ENCODE measurements around the gene DENND2A. TPM values are rescaled to one million over a fixed set of nuclear protein-coding genes. Genes with fewer than 3 reads are reported as not detected.
A peak's percentile ranks its signal among the peaks of the same experiment; 100 is the strongest.

Gene DENND2A
- total and polyA plus RNA-seq, 2 donors (not counting 1 experiment from before 2014, with no cell fraction given) = 30.6 to 39.0 TPM

DNA sequence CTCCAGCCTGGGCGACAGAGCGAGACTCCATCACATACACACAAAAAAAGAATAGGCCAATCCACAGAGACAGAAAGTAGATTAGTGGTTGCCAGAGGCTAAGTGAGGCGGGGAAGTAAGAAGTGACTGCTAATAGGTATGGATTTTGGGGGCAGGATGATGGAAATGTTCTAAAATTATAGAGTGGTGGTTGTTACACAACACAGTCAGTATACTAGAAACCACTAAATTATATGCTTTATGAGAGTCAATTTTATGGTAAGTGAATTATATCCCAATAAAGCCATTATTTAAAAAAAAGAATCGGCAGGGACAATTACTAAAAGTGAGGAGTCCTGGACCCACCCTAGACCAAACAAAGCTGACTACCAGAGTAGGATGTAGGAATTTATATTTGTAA is 24.3 kb downstream of the DENND2A start:
- Histone ChIP-seq H3K9ac (ENCODE audit: insufficient read depth, low read length) (no peak overlapping the region), H3K79me2 (ENCODE audit: control insufficient read depth, insufficient read depth, low read length) (no peaks in the 10 kb centered on the region), H3K27me3 (ENCODE audit: control insufficient read depth, insufficient read depth, low read length) (no peaks in the 10 kb centered on the region), H3K4me1 (ENCODE audit: control insufficient read depth, extremely low read depth, insufficient read depth, low read length) (peaks cover 3% of the 10 kb centered on the region), H3K27ac (ENCODE audit: insufficient read depth, low read length) (no peak overlapping the region), H3K4me3 (replicated peaks in 1 of 4; ENCODE audit: control extremely low read depth in 1 of 4, insufficient read depth in 1 of 4, low read depth in 3 of 4, low read length in 4 of 4) (no peak overlapping the region), H3K4me2 (ENCODE audit: extremely low read depth, insufficient read depth, low read length) (no peak overlapping the region), H4K20me1 (ENCODE audit: control insufficient read depth, extremely low read depth, insufficient read depth, low read length) (no peaks in the 10 kb centered on the region), H3K9me3 (ENCODE audit: control insufficient read depth, insufficient read depth, low read depth, low read length) (no peaks in the 10 kb centered on the region), H3K36me3 (ENCODE audit: control insufficient read depth, insufficient read depth, low read length) (no peaks in the 10 kb centered on the region), H2AFZ (ENCODE audit: low read length) (no peak overlapping the region)
- no peak for TF ChIP-seq EZH2 (IDR thresholded peaks at IDR 0.05; ENCODE audit: low read length, missing control alignments)
- TF ChIP-seq, protein P1, sequence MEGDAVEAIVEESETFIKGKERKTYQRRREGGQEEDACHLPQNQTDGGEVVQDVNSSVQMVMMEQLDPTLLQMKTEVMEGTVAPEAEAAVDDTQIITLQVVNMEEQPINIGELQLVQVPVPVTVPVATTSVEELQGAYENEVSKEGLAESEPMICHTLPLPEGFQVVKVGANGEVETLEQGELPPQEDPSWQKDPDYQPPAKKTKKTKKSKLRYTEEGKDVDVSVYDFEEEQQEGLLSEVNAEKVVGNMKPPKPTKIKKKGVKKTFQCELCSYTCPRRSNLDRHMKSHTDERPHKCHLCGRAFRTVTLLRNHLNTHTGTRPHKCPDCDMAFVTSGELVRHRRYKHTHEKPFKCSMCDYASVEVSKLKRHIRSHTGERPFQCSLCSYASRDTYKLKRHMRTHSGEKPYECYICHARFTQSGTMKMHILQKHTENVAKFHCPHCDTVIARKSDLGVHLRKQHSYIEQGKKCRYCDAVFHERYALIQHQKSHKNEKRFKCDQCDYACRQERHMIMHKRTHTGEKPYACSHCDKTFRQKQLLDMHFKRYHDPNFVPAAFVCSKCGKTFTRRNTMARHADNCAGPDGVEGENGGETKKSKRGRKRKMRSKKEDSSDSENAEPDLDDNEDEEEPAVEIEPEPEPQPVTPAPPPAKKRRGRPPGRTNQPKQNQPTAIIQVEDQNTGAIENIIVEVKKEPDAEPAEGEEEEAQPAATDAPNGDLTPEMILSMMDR (conservative IDR thresholded peaks at IDR 0.05 in 1 of 2, IDR thresholded peaks at IDR 0.05 in 1 of 2; ENCODE audit: low read depth in 1 of 2, low read length in 2 of 2) = no peak
- no peak for DNase-seq (ENCODE audit: low read depth in 2 of 2)

DNA sequence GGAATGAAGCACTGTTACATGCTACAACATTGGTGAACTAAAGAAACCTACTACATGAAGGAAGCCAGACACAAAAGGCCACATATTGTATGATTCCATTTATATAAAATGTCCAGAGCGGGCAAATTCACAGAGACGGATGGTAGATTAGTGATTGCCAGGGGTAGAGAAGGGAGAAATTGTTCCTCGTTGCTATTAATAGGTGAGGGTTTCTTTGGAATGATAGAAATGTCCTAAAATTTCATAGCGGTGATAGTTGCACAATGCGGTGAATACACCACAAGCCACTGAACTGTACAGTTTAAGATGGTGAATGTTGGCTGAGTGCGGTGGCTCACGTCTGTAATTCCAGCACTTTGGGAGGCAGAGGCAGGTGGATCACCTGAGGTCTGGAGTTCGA is 29.0 kb downstream of the DENND2A start:
- DNase-seq (ENCODE audit: low read depth in 2 of 2) = peak in 1 of 2 donors; percentile 84
- Histone ChIP-seq H3K27ac (ENCODE audit: insufficient read depth, low read length) (no peak overlapping the region), H4K20me1 (ENCODE audit: control insufficient read depth, extremely low read depth, insufficient read depth, low read length) (no peaks in the 10 kb centered on the region), H3K4me3 (replicated peaks in 1 of 4; ENCODE audit: control extremely low read depth in 1 of 4, insufficient read depth in 1 of 4, low read depth in 3 of 4, low read length in 4 of 4) (no peak overlapping the region), H3K4me2 (ENCODE audit: extremely low read depth, insufficient read depth, low read length) (no peak overlapping the region), H3K36me3 (ENCODE audit: control insufficient read depth, insufficient read depth, low read length) (no peaks in the 10 kb centered on the region), H3K79me2 (ENCODE audit: control insufficient read depth, insufficient read depth, low read length) (peaks cover 2% of the 10 kb centered on the region), H3K9me3 (ENCODE audit: control insufficient read depth, insufficient read depth, low read depth, low read length) (no peaks in the 10 kb centered on the region), H3K4me1 (ENCODE audit: control insufficient read depth, extremely low read depth, insufficient read depth, low read length) (peaks cover 22% of the 10 kb centered on the region), H3K9ac (ENCODE audit: insufficient read depth, low read length) (no peak overlapping the region), H3K27me3 (ENCODE audit: control insufficient read depth, insufficient read depth, low read length) (no peaks in the 10 kb centered on the region), H2AFZ (ENCODE audit: low read length) (no peak overlapping the region)
- TF ChIP-seq, protein P1 (conservative IDR thresholded peaks at IDR 0.05 in 1 of 2, IDR thresholded peaks at IDR 0.05 in 1 of 2; ENCODE audit: low read depth in 1 of 2, low read length in 2 of 2) = no peak
- no peak for TF ChIP-seq EZH2 (IDR thresholded peaks at IDR 0.05; ENCODE audit: low read length, missing control alignments)

- no peak overlapping the region for H3K9ac ChIP-seq (ENCODE audit: insufficient read depth, low read length)
- no peaks in the 10 kb centered on the region for H3K36me3 ChIP-seq (ENCODE audit: control insufficient read depth, insufficient read depth, low read length)
- peak overlapping the region; percentile 69 for H3K27ac ChIP-seq (ENCODE audit: insufficient read depth, low read length)
- no peak overlapping the region for H3K4me3 ChIP-seq (replicated peaks in 1 of 4; ENCODE audit: control extremely low read depth in 1 of 4, insufficient read depth in 1 of 4, low read depth in 3 of 4, low read length in 4 of 4)
- no peaks in the 10 kb centered on the region for H3K9me3 ChIP-seq (ENCODE audit: control insufficient read depth, insufficient read depth, low read depth, low read length)
- H3K27me3 ChIP-seq (ENCODE audit: control insufficient read depth, insufficient read depth, low read length) = no peaks in the 10 kb centered on the region
- H3K4me1 ChIP-seq (ENCODE audit: control insufficient read depth, extremely low read depth, insufficient read depth, low read length) = peaks cover 28% of the 10 kb centered on the region
- H3K4me2 ChIP-seq (ENCODE audit: extremely low read depth, insufficient read depth, low read length) = no peak overlapping the region
- TF ChIP-seq EZH2 (IDR thresholded peaks at IDR 0.05; ENCODE audit: low read length, missing control alignments) = no peak
- TF ChIP-seq, protein P1 (conservative IDR thresholded peaks at IDR 0.05 in 1 of 2, IDR thresholded peaks at IDR 0.05 in 1 of 2; ENCODE audit: low read depth in 1 of 2, low read length in 2 of 2) = no peak
- peaks cover 2% of the 10 kb centered on the region for H3K79me2 ChIP-seq (ENCODE audit: control insufficient read depth, insufficient read depth, low read length)
- H4K20me1 ChIP-seq (ENCODE audit: control insufficient read depth, extremely low read depth, insufficient read depth, low read length) = no peaks in the 10 kb centered on the region
- H2AFZ ChIP-seq (ENCODE audit: low read length) = no peak overlapping the region
- no peak for DNase-seq (ENCODE audit: low read depth in 2 of 2)
Measured at GRCh38 chr7:140610204-140611165, 30.1 kb downstream of the DENND2A start.

Data from fibroblast of lung (primary cell).